Fibroblast of mammary gland (primary cell): Measurements from ENCODE around the gene SLCO4A1.

Experiments
- DNase-seq: peaks from one replicate; pipeline ENCODE4 v3.0.0-alpha.2; 2010; ENCODE audit warnings: low read depth
- H3K4me3 ChIP-seq: 2 replicates; pipeline ENCODE4 v1.5.1; 2011; ENCODE audit warnings: low read depth, mild to moderate bottlenecking, low read length, moderate library complexity; ENCODE audit not compliant: control insufficient read depth
- TF ChIP-seq, protein P1 (sequence below): conservative IDR thresholded peaks from 2 replicates; pipeline ENCODE4 v1.5.1; 2011; ENCODE audit warnings: low read depth, low read length, inconsistent platforms; ENCODE audit not compliant: control insufficient read depth, insufficient read depth

The SLCO4A1 gene

GRCh38 chr20:62692801-62693523 is 50.7 kb downstream of the SLCO4A1 start:
- H3K4me3 ChIP-seq = no peak overlapping the region
- TF ChIP-seq, protein P1, sequence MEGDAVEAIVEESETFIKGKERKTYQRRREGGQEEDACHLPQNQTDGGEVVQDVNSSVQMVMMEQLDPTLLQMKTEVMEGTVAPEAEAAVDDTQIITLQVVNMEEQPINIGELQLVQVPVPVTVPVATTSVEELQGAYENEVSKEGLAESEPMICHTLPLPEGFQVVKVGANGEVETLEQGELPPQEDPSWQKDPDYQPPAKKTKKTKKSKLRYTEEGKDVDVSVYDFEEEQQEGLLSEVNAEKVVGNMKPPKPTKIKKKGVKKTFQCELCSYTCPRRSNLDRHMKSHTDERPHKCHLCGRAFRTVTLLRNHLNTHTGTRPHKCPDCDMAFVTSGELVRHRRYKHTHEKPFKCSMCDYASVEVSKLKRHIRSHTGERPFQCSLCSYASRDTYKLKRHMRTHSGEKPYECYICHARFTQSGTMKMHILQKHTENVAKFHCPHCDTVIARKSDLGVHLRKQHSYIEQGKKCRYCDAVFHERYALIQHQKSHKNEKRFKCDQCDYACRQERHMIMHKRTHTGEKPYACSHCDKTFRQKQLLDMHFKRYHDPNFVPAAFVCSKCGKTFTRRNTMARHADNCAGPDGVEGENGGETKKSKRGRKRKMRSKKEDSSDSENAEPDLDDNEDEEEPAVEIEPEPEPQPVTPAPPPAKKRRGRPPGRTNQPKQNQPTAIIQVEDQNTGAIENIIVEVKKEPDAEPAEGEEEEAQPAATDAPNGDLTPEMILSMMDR = no peak
- DNase-seq = no peak

DNA sequence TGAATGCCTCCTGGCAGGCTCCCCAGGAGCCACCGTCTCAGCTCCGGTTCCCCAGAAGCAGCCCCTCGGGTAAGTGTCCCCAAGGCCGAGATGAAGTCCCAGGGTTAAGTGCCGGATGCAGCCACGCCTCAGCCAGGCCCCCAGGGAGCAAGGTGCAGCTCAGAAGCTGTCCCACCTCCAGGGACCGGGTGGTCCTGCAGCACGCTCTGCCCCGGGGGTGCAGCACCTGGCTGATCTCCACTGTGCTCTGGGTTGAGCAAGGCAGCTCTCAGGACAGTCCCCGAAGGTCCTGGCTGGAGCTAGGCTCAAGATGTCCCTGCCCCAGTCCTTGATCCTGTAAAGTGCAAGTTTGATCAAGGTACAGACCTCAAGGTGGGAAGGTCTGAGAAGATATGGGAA is 51.2 kb downstream of the SLCO4A1 start:
- DNase-seq = no peak
- H3K4me3 ChIP-seq = no peak overlapping the region
- TF ChIP-seq, protein P1 = no peak

DNA sequence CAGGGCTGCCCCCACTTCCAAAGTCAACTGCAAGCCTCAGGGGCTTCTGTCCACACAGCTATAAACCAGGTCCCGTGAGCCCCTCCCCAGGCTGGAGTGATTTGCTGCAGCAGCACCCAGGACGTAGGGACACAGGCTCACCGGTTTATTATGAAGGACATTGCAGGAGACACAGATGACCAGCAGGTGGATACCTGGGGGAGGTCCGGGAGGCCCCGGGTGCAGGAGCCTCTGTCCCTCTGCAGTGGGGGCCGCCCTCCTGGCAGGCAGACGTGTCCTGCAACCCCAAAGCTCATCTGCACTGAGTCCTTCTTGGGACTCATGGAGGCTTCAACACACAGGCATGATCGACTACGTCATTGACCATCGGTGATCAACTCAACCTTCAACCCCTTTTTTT is 51.8 kb downstream of the SLCO4A1 start:
- DNase-seq = no peak
- TF ChIP-seq, protein P1 = no peak
- H3K4me3 ChIP-seq = no peak overlapping the region

GRCh38 chr20:62694868-62695267 is 52.6 kb downstream of the SLCO4A1 start:
- TF ChIP-seq, protein P1 = no peak
- H3K4me3 ChIP-seq = no peak overlapping the region
- DNase-seq = no peak

GRCh38 chr20:62695448-62696414 is 53.4 kb downstream of the SLCO4A1 start:
- no peak for DNase-seq
- TF ChIP-seq, protein P1 = no peak
- no peak overlapping the region for H3K4me3 ChIP-seq

DNA sequence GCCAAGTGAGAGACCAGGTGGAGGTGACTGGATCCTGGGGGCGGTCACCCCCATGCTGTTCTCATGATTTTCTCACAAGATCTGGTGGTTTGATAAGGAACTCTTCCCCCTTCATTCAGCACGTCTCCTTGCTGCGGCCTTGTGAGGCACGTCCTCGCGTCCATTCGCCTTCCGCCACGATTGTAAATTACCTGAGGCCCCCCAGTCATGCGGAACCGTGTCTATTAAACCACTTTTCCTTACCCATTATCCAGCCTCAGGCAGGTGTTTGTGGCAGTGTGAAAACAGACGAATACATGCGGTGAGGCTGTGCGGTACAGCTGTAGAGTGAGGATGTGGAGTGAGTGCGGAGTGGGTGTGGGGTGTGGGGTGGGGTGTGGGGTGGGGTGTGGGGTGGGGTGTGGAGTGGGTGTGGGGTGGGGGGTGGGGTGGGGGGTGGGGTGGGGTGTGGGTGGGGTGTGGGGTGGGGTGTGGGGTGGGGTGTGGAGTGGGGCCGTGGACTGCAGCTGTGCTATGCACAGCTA is 54.2 kb downstream of the SLCO4A1 start:
- DNase-seq = no peak
- TF ChIP-seq, protein P1 = no peak
- H3K4me3 ChIP-seq = no peak overlapping the region
